Muscle layer of colon (tissue), 2 donors: ENCODE data around the gene LRCH4.
"Not testable (repeated sequence)": the region's sequence is repeated elsewhere in the genome, so short reads cannot be mapped to it uniquely, and the experiment has no call there.

ENCODE experiments used
- H3K27ac ChIP-seq: one replicate; pipeline ENCODE4 v1.7.0; 2013; ENCODE audit warnings: low read depth, mild to moderate bottlenecking, low read length, moderate library complexity
- H3K27me3 ChIP-seq, 2 donors: one replicate each; pipeline ENCODE4 v1.7.0; 2013; ENCODE audit warnings: low read length in 2 of 2, mild to moderate bottlenecking in 2 of 2; ENCODE audit not compliant: insufficient read depth in 2 of 2, control insufficient read depth in 1 of 2
- H3K36me3 ChIP-seq: one replicate; pipeline ENCODE4 v1.7.0; 2013; ENCODE audit warnings: mild to moderate bottlenecking, low read length; ENCODE audit not compliant: insufficient read depth
- H3K4me1 ChIP-seq: one replicate; pipeline ENCODE4 v1.7.0; 2013; ENCODE audit warnings: mild to moderate bottlenecking, low read length; ENCODE audit not compliant: insufficient read depth
- H3K4me3 ChIP-seq, 2 donors: one replicate each; pipeline ENCODE4 v1.7.0; 2013; ENCODE audit warnings: low read length in 2 of 2, low read depth in 1 of 2, mild to moderate bottlenecking in 1 of 2, moderate library complexity in 1 of 2
- H3K9ac ChIP-seq: one replicate; pipeline ENCODE4 v1.7.0; 2013; ENCODE audit warnings: low read length
- H3K9me3 ChIP-seq: one replicate; pipeline ENCODE4 v1.7.0; 2013; ENCODE audit warnings: mild to moderate bottlenecking, low read length
- donor health status: abdominal sarcoma.
- donor health status: Adenocarcinoma of cecum.

Gene LRCH4

DNA sequence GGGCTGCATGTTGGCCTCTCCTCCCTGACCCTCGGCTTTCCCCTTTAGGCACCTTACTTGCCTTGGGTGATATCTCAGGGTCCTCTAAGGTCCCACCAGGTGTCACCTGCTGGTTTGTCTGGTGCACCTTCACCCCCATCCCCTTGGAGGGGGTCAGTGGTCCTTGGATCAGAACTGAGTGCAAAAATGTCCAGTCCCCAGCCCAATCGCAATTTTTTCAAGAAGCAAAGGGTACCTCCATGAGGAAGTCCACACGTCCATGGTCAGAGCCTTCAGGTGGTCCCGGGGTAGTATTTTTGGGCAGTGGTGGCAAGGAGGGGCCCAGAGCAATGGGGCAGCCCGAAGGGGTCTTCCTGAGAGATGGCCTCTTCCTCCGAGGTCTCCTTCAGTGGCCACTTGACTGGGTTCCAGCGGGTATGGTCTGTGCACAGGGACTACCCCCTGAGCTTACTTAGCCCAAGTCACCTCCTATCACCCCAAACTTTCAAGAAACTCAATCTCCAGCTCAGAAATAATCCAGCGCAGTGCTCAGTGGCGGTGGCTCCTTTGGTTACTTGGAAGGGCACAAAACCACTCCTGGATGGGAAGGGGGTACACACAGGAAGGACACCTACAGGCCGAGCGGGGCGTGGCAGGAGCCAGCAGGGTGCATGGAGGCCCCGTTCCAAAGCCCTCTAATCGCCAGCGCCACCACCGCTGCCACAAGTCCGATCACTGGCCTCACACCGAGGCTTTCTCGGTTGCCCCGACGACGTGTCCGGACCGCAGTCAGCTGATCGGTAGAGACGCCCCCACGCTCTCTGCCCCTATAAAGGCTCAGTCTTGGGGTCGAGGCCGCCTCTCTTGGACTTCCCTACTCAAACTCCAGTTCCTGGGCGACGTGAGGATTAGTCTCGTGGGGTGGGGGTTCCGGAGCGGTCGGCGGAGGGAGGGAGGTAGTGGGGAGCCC lies 16.8 kb downstream of the LRCH4 start:
- Histone ChIP-seq H3K4me3 (peak overlapping the region in 1 of 2 donors; percentile 23), H3K36me3 (no peaks in the 10 kb centered on the region), H3K27me3 (peaks cover 0 to 31% of the 10 kb centered on the region in 2 donors), H3K4me1 (no peaks in the 10 kb centered on the region), H3K27ac (no peak overlapping the region), H3K9ac (no peak overlapping the region), H3K9me3 (no peaks in the 10 kb centered on the region)

DNA sequence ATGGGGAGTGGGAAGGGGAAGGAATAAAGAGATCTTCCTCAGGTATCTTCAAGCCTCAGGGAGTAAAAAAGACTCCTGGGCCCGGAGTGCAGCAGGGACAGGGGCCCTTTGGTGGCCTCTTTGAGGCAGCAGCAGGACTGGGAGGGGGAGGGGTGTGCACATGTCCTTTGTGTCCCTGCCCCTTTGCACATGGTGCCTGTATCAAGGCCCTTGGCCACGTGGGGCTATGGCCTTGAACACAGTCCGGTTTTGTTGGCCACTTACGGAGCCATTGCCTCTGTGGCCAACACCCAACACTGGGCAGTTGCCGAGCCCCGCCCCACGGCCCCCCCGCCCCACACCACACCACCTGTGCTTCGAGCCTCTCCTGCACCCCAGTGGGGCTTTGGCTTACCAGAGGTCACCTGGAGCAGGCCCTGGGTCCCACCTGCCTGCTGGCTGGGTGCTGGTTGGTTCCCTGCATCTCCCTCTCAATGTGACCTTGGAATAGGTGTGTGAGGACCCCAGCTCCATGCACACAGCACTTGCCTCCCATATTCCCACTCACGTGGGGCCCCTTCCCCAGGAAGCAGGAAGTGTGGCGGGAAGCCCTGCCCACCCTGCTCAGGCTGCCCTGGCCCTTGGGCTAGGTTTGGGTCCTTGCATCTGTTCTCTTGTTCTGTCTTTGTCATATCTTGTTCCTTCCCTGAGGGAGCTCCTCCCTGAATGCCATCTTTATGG lies 17.6 kb downstream of the LRCH4 start:
- Histone ChIP-seq H3K36me3 (no peaks in the 10 kb centered on the region), H3K27ac (no peak overlapping the region), H3K9me3 (no peaks in the 10 kb centered on the region), H3K9ac (no peak overlapping the region), H3K4me1 (peaks cover 7% of the 10 kb centered on the region), H3K27me3 (peaks cover 0 to 30% of the 10 kb centered on the region in 2 donors), H3K4me3 (no peak overlapping the region)

- peaks cover 7% of the 10 kb centered on the region for H3K4me1 ChIP-seq
- no peaks in the 10 kb centered on the region for H3K36me3 ChIP-seq
- no peak overlapping the region for H3K9ac ChIP-seq
- H3K4me3 ChIP-seq: no peak overlapping the region
- H3K27ac ChIP-seq: no peak overlapping the region
- no peaks in the 10 kb centered on the region for H3K9me3 ChIP-seq
- H3K27me3 ChIP-seq: peaks cover 0 to 25% of the 10 kb centered on the region in 2 donors
Measured at GRCh38 chr7:100567751-100568175, 18.2 kb downstream of the LRCH4 start.

- Histone ChIP-seq H3K9me3 (no peaks in the 10 kb centered on the region), H3K9ac (no peak overlapping the region), H3K36me3 (no peaks in the 10 kb centered on the region), H3K4me3 (no peak overlapping the region), H3K27ac (no peak overlapping the region), H3K27me3 (peaks cover 0 to 20% of the 10 kb centered on the region in 2 donors), H3K4me1 (peaks cover 7% of the 10 kb centered on the region)
Measured at GRCh38 chr7:100567031-100567730, 18.7 kb downstream of the LRCH4 start.

GRCh38 chr7:100566018-100566531 lies 19.9 kb downstream of the LRCH4 start:
- Histone ChIP-seq H3K27me3 (peaks cover 0 to 16% of the 10 kb centered on the region in 2 donors), H3K27ac (no peak overlapping the region), H3K9ac (no peak overlapping the region), H3K36me3 (no peaks in the 10 kb centered on the region), H3K4me1 (peaks cover 7% of the 10 kb centered on the region), H3K9me3 (no peaks in the 10 kb centered on the region), H3K4me3 (no peak overlapping the region)

DNA sequence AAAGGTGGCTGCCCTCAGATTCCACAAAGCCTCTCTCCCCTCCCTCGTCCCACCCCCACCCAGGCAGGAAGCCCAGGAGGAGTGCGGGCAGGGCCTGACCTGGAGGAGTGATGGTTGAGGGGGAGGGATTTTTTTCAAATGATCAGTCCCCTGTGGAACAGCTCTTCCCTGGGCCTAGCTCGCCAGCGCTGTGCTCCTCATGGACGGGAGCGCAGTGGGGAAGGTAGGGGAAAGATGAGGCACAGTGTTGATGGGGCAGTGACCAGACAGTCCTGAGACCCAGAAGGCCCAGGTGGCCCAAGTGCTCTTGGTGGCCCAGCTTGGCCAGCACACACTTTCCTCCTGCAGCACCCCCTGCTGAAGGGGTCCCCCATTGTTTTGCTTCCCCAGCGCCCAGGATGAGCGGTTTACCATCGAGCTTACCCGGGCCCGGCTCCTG lies 20.8 kb downstream of the LRCH4 start:
- H3K9me3 ChIP-seq: no peaks in the 10 kb centered on the region
- H3K27ac ChIP-seq: no peak overlapping the region
- no peaks in the 10 kb centered on the region for H3K36me3 ChIP-seq
- H3K9ac ChIP-seq: no peak overlapping the region
- peaks cover 0 to 8% of the 10 kb centered on the region in 2 donors for H3K27me3 ChIP-seq
- H3K4me3 ChIP-seq: no peak overlapping the region
- peaks cover 7% of the 10 kb centered on the region for H3K4me1 ChIP-seq

- not testable (repeated sequence) for H3K27me3 ChIP-seq, H3K36me3 ChIP-seq, H3K9me3 ChIP-seq, H3K27ac ChIP-seq, H3K9ac ChIP-seq, H3K4me1 ChIP-seq, H3K4me3 ChIP-seq
Measured at GRCh38 chr7:100564405-100564804, 21.5 kb downstream of the LRCH4 start.

DNA sequence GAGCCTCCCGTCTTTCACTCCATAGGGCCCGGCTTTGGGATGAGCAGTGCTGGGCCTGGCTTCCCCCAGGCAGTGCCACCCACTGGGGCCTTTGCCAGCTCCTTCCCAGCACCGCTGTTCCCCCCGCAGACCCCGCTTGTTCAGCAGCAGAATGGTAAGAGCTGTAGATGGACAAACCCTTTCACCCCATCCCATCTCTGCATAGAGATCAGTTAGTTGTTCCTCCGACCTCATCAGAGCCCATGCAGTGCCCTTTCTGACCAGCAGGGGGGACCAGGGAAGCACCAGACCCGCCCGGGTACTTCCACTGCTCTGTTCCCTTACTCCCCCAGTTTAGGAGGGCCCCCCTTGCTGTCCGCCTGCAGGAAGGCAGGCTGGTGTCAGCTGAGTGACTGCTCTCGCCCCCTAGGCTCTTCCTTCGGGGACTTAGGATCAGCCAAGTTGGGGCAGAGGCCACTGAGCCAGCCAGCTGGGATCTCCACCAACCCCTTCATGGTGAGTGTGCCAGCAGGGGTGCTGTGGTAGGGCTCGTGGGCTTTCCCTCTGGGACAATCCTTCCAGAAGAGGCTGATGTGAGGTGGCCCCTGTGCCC lies 22.0 kb downstream of the LRCH4 start:
- Histone ChIP-seq H3K4me1 (peaks cover 7% of the 10 kb centered on the region), H3K27ac (no peak overlapping the region), H3K9ac (no peak overlapping the region)

GRCh38 chr7:100563100-100563564 lies 22.8 kb downstream of the LRCH4 start:
- no peaks in the 10 kb centered on the region for H3K9me3 ChIP-seq
- peaks cover 7% of the 10 kb centered on the region for H3K4me1 ChIP-seq
- no peaks in the 10 kb centered on the region for H3K36me3 ChIP-seq
- H3K9ac ChIP-seq: no peak overlapping the region
- no peaks in the 10 kb centered on the region for H3K27me3 ChIP-seq
- no peak overlapping the region for H3K27ac ChIP-seq
- no peak overlapping the region for H3K4me3 ChIP-seq

More for the DNA sequence above, 22.0 kb downstream of the LRCH4 start:
- no peaks in the 10 kb centered on the region for H3K36me3 ChIP-seq
- no peak overlapping the region for H3K4me3 ChIP-seq
- H3K27me3 ChIP-seq: no peaks in the 10 kb centered on the region
- H3K9me3 ChIP-seq: no peaks in the 10 kb centered on the region

- H3K36me3 ChIP-seq: no peaks in the 10 kb centered on the region
- no peak overlapping the region for H3K9ac ChIP-seq
- H3K27me3 ChIP-seq: no peaks in the 10 kb centered on the region
- no peaks in the 10 kb centered on the region for H3K9me3 ChIP-seq
- no peak overlapping the region for H3K27ac ChIP-seq
- H3K4me3 ChIP-seq: no peak overlapping the region
- peaks cover 7% of the 10 kb centered on the region for H3K4me1 ChIP-seq
Measured at GRCh38 chr7:100562195-100563099, 23.5 kb downstream of the LRCH4 start.
